ENCODE results near the gene SLCO1B1.
A peak's percentile ranks its signal among the peaks of the same experiment; 100 is the strongest.
"Not testable (repeated sequence)": the region's sequence is repeated elsewhere in the genome, so short reads cannot be mapped to it uniquely, and the experiment has no call there.

SLCO1B1 gene

GRCh38 chr12:21165048-21165447 is 34.1 kb downstream of the SLCO1B1 start:
- H3K4me3 ChIP-seq (ENCODE audit: control insufficient read depth, low read depth, low read length) = no peak overlapping the region
- TF ChIP-seq CTCF (IDR thresholded peaks at IDR 0.05; ENCODE audit: control insufficient read depth, insufficient read depth, low read depth, low read length, missing control alignments) = no peak

GRCh38 chr12:21169878-21170472 is 39.0 kb downstream of the SLCO1B1 start:
- H3K4me3 ChIP-seq (ENCODE audit: control insufficient read depth, low read depth, low read length) = no peak overlapping the region
- peak; percentile 4 for DNase-seq (ENCODE audit: low read depth)
- TF ChIP-seq CTCF (IDR thresholded peaks at IDR 0.05; ENCODE audit: control insufficient read depth, insufficient read depth, low read depth, low read length, missing control alignments) = peak; percentile 70

More at GRCh38 chr12:21165048-21165447, 34.1 kb downstream of the SLCO1B1 start:
- DNase-seq (ENCODE audit: low read depth) = no peak

GRCh38 chr12:21172079-21172478 is 41.1 kb downstream of the SLCO1B1 start:
- TF ChIP-seq CTCF (IDR thresholded peaks at IDR 0.05; ENCODE audit: control insufficient read depth, insufficient read depth, low read depth, low read length, missing control alignments) = no peak
- no peak overlapping the region for H3K4me3 ChIP-seq (ENCODE audit: control insufficient read depth, low read depth, low read length)
- no peak for DNase-seq (ENCODE audit: low read depth)

GRCh38 chr12:21183721-21184275 is 52.8 kb downstream of the SLCO1B1 start:
- no peak overlapping the region for H3K4me3 ChIP-seq (ENCODE audit: control insufficient read depth, low read depth, low read length)
- no peak for TF ChIP-seq CTCF (IDR thresholded peaks at IDR 0.05; ENCODE audit: control insufficient read depth, insufficient read depth, low read depth, low read length, missing control alignments)
- DNase-seq (ENCODE audit: low read depth) = no peak

GRCh38 chr12:21190016-21190415 is 59.0 kb downstream of the SLCO1B1 start:
- no peak for DNase-seq (ENCODE audit: low read depth)
- no peak overlapping the region for H3K4me3 ChIP-seq (ENCODE audit: control insufficient read depth, low read depth, low read length)
- no peak for TF ChIP-seq CTCF (IDR thresholded peaks at IDR 0.05; ENCODE audit: control insufficient read depth, insufficient read depth, low read depth, low read length, missing control alignments)

- H3K4me3 ChIP-seq (ENCODE audit: control insufficient read depth, low read depth, low read length) = not testable (repeated sequence)
Observed at GRCh38 chr12:21214433-21214832, 83.4 kb downstream of the SLCO1B1 start.

GRCh38 chr12:21219206-21219605 is 88.2 kb downstream of the SLCO1B1 start:
- DNase-seq (ENCODE audit: low read depth) = no peak
- no peak overlapping the region for H3K4me3 ChIP-seq (ENCODE audit: control insufficient read depth, low read depth, low read length)
- no peak for TF ChIP-seq CTCF (IDR thresholded peaks at IDR 0.05; ENCODE audit: control insufficient read depth, insufficient read depth, low read depth, low read length, missing control alignments)

More at GRCh38 chr12:21214433-21214832, 83.4 kb downstream of the SLCO1B1 start:
- DNase-seq (ENCODE audit: low read depth) = not testable (repeated sequence)

Data from AG09309 (cell line).